ENCODE data around the gene LAP3.

LAP3 gene

DNA sequence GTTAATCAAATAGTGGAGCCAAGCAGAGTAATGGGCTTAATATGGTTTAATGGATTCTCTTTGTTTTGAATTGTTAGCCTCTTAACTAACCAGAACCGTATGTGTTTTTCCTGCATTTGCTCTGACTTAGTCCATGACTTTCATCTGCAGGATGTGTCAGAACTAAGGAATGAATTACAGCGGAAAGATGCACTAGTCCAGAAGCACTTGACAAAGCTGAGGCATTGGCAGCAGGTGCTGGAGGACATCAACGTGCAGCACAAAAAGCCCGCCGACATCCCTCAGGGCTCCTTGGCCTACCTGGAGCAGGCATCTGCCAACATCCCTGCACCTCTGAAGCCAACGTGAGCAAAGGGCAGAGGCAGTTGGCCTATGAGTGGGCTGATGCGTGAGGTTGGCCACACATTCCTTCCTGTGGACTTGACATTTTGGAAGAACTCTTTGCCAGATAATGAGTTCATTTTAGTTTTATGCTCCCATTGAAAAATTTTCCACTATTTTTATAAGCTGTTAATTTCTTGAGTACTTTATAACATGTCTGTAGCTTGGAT lies 46.5 kb downstream of the LAP3 start:
- DNase-seq: no peak

DNA sequence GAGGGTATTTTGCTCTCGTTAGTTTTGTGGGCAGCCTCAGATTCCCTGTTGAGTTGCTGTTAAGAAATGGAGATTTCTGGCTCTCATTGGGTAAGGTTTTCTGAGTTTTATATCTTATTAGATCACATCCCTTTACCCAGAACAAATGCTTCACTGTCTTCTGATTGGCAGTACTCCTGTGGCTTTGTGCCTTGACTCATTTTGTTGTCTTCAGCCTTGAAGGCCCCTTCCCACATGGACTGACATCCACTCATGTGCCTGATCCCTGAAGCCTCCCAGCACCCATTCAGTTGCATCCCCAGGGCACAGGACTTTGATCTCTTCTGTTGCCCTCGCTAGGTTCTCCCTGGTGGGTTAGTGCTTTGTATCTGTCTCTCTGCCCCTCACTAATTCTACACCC lies 47.8 kb downstream of the LAP3 start:
- DNase-seq: no peak

DNA sequence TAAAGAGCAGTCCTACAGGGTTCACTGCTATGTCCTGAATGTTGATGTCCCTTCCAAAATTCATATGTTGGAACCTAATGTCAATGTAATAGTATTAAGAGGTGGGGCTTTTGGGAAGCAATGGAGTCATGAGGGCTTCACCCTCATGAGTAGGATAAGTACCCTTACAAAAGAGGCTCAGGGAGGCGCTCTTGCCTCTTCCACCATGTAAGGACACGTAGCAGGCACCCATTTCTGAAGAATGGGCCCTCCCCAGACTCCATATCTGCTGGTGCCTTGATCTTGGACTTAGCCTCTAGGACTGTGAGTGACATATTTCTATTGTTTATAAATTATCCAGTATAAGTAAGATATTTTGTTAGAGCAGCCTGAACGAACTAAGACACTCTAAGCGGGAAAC lies 53.2 kb downstream of the LAP3 start:
- no peak for DNase-seq

DNA sequence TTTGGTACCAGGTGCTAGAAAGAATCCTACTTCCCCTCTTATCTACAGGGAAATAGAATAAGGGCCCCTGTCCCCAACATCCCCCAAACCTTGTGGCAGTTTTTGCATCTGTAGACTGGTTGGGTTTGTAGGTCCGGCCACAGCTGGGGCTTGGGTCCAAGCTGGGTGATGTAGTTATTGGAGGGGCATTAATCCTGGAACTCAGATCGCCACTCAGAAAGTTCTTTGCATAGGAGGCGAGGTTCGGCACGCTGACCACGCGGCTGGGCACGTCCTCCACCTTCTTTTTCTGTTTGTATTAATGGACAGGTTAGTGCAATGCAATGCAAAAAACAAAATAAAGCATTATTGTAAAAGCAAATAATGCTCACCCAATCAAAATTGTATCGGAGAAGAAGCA lies 56.6 kb downstream of the LAP3 start:
- no peak for DNase-seq

DNA sequence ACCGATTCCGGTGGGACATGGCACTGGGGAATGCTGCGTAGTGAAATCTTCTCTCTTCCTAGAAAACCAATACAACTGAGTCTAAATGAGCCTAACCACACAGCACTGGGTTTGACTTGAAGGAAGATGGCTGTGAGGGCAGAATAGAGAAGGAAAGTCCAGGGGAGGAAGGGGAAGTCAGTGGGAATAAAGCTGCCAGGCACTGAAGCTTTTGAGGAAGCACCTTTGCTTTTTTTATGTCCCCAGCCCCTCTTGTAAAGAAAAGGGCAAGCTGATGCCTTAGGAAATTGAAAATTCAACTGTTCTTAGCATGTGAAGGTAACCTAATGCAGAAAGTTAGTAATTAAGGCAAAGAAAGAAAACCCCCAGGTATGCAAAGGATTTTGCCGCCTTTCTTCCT lies 58.1 kb downstream of the LAP3 start:
- no peak for DNase-seq

DNA sequence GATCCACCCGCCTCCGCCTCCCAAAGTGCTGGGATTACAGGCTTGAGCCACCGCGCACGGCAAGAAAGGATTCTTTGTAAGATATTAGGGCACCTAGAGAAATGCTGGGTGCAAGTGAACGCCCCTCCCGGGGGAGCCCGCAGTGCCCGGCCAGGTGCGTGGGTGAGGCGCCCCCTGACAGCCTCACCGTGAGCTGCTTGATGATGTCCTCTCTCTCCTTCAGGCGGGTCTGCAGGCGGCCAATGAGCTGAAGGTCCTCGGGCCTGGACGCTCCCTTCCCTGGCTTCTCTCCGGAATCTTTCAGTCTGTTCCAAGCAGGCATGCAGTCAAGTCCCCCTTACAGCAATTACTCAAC lies 59.3 kb downstream of the LAP3 start:
- no peak for DNase-seq

DNA sequence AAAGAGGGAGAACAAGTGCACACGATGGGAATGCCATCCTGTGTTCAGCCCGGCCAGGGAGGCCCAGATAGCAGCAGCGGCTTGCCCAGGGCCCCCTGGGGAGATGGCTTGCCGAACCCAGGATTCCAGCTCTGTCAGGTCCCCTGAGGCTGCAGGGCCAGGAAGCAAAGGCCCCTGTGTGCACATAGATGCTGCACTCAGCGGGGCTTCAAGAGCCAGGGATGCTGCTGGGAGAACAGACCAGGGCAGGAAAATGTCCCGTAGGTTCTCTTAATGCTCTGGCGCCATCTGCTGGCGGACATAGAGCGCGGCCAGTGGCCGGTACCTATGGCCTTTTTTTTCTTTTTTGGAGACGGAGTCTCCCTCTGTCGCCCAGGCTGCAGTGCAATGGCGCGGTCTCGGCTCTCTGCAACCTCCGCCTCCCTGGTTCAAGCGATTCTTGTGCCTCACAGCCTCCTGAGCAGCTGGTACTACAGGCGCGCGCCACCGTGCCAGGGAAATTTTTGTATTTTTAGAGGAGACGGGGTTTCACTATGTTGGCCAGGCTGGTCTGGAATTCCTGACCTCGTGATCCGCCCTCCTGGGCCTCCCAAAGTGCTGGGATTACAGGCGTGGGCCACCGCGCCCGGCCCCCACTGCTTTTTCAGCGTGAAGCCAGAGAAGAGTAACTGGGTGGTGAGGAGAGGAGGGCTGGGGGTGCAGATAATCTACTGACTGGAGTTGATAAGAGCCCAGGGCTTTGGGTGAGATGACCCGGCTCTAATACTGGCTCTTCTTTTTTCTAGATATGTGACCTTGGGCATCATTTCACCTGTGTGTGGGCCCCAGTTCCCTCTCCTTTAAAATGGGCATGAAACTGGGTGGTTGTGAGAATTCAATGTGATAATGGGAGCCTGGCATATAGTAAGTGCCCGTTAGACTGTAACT lies 60.0 kb downstream of the LAP3 start:
- no peak for DNase-seq

DNA sequence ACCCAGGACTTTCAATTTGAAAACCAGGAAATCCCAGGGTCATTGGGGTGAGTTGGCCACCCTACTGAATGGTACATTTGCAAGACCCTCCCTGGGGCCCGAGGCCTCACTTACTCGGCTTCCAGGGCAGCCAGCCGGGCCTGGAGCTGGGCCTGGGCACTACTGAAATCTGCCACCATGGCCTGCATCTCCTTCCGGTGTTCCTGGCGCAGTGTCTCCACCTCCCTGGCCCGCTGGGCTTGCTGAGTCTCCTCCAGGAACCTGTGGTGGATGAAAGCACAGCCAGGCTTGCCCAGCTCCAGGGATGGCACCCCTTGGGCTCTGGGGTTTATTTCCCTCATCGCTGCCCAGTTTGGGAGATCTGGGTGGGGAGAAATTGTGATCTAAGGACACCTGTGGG lies 62.1 kb downstream of the LAP3 start:
- no peak for DNase-seq

DNA sequence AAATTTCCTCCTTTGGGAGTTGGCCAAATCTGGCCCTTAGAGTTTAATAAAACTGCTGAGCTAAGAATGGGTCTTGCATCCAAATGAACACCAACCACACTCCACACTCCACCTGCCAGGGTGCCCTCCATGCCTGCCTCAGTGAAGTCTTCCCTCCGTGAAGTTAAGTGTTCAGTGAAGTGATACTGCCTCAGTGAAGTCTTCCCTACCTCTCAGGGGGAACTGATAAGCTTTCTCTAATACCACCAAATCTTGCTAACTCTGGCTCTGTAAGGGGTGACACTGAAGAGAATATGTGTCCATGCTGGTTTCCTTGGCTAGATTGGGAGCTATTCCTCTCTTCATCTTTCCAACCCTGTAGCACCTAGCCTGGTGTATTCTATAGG lies 65.4 kb downstream of the LAP3 start:
- no peak for DNase-seq

DNA sequence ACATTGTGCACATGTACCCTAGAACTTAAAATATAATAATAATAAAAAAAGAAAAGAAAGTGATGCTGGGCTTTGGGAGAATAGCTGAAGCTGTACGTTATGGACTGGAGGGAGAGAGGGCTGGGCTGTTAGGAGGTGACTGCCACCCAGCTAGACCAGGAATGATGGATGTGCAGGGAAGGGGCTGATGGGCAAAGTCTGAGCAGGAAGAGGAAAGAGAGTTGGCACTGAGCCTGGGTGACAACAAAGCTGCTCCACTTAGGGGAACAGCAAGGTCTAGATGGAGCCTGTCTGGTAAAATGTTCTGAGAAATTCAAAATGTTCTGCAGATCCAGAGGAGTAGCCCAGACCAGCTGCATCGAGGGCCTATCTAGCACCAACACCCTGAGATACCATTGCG lies 69.7 kb downstream of the LAP3 start:
- DNase-seq: no peak

DNA sequence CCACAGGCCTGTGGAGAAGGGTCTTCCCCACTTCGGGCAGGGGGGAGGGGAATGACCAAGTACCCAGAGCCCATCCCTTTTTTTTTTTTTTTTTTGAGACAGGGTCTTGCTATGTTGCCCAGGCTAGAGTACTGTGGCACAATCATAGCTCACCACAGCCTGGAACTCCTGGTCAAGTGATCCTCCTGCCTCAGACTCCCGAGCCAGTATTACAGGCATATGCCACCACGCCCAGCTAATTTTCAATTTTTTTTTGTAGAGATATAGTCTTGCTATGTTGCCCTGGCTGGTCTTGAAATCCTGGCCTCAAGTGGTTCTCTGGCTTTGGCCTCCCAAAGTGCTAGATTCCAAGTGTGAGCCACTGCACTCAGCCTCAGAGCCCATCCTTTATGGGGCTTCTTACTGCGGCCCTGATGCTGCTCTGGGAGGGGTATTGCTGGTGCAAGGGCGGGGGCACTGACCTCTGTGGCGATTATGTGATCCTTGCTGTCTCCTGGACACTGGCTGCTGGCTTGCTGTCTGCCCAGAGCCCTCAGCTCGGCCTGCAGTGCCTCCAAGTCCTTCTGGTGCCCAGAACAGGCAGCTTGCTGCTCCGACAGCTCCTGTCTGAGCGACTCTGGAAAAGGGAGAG lies 70.3 kb downstream of the LAP3 start:
- DNase-seq: no peak

DNA sequence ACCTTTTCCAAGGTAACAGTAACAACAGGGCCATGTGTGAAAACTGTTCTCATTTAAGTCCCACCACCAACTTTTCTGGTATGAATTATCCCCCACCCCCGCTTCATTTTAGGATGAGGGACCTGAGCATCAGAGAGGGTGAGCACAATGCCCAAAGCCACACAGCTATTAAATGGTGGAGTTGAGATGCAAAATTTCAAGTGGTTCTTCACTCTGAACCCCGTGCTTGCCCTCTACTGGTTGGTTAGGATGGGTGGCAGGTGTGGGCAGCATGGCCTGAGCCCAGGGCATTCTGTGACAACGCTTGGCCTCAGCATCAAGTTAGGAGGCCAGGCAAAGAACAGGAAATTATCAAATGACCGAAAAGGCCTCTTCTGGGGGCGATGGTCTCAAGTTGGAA lies 70.9 kb downstream of the LAP3 start:
- DNase-seq: no peak

DNA sequence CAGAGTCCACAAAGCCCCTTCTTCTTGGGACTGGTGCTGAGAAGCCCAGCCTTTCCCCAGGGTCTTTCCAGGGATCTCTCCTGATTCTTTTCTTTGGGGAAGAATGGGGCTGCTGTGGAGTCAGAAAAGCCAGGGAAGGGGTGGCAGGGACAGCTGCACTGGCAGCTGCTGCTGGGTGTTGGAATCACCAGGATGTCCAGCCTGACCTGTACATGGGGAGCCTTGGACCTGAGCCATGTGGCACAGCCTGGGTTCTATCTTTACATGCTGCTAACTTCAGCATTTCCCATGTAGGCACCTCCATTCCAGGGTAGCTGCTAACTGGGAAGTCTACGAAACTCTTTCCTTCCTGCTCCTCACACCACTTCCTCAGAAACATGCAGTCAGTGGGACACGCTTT lies 73.4 kb downstream of the LAP3 start:
- DNase-seq: no peak

DNA sequence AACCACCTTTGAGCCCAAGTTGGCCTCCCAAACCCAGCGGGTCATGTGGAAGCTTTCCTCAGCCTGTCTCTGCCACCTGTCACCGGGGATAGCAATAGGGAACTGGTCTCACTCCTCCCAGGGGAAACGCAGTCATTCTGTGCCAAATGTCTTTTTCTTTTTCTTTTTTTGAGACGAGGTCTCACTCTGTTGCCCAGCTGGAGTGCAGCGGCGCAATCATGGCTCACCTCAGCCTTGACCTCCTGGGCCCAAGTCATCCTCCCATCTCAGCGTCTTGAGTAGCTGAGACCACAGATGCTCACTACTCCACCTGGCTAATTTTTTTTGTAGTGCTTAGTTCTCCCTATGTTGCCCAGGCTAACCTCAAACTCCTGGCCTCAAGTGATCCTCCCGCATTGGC lies 77.7 kb downstream of the LAP3 start:
- DNase-seq: no peak

DNA sequence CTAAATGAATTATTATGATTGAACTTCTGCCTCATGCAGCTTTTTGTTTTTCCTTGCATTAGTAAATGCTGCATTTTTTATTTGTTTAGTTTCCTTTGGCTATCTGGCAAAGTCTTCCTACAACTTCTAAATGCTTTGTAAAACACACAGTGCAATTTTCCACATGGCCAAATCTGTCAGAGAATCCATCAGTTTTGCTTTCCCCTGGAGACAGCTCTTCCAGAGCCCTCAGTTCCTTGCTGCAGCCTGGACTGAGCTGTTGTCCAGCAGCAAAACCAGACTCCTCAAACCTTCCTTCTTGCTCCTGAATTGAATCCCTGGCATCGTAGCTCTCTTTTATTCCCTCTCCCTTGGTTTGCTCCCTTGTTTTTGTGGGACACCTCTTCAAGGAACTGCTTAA lies 80.1 kb downstream of the LAP3 start:
- DNase-seq: no peak
